NT2/D1 (cell line): ENCODE data around the gene GPATCH3.
A peak's percentile ranks its signal among the peaks of the same experiment; 100 is the strongest.

Experiments
- DNase-seq: peaks from one replicate; pipeline ENCODE4 v3.0.0-alpha.2; 2011; ENCODE audit warnings: low read depth, low spot score
- H3K27me3 ChIP-seq: 2 replicates; pipeline ENCODE4 v1.6.0; 2011; ENCODE audit warnings: mild to moderate bottlenecking; ENCODE audit not compliant: insufficient read length, insufficient read depth
- H3K36me3 ChIP-seq: 2 replicates; pipeline ENCODE4 v1.6.1; 2011; ENCODE audit warnings: mild to moderate bottlenecking, low read length, mixed read lengths; ENCODE audit not compliant: insufficient read depth, insufficient read length
- H3K4me1 ChIP-seq: 2 replicates; pipeline ENCODE4 v1.5.1; 2011; ENCODE audit not compliant: insufficient read depth, insufficient read length
- H3K4me3 ChIP-seq: 2 replicates; pipeline ENCODE4 v1.5.1; 2011; ENCODE audit warnings: low read depth; ENCODE audit not compliant: insufficient read length
- H3K9ac ChIP-seq: 2 replicates; pipeline ENCODE4 v1.6.0; 2011; ENCODE audit warnings: low read depth; ENCODE audit not compliant: insufficient read length
- H3K9me3 ChIP-seq: 2 replicates; pipeline ENCODE4 v1.5.1; 2011; ENCODE audit warnings: mild to moderate bottlenecking, low read length; ENCODE audit not compliant: insufficient read depth
- SUZ12 ChIP-seq: IDR thresholded peaks from 2 replicates; pipeline ENCODE4 v1.6.1; 2011; ENCODE audit not compliant: insufficient read length, insufficient read depth; ENCODE audit errors: extremely low read depth
- YY1 ChIP-seq: IDR thresholded peaks from 2 replicates; pipeline ENCODE4 v1.6.1; 2011; ENCODE audit not compliant: insufficient read length, insufficient read depth
- ZNF274 ChIP-seq: IDR thresholded peaks from 2 replicates; pipeline ENCODE4 v1.6.1; 2011; ENCODE audit warnings: mild to moderate bottlenecking, low read depth, low read length

Gene GPATCH3

GRCh38 chr1:26922901-26923300, 22.6 kb upstream of the GPATCH3 start:
- H3K9ac ChIP-seq = peak overlapping the region; percentile 99
- no peaks in the 10 kb centered on the region for H3K9me3 ChIP-seq

GRCh38 chr1:26922431-26922729, 22.1 kb upstream of the GPATCH3 start:
- Histone ChIP-seq H3K4me1 (no peaks in the 10 kb centered on the region), H3K27me3 (no peaks in the 10 kb centered on the region), H3K4me3 (peak overlapping the region; percentile 92), H3K9ac (peak overlapping the region; percentile 99), H3K9me3 (no peaks in the 10 kb centered on the region), H3K36me3 (peaks cover 48% of the 10 kb centered on the region)
- DNase-seq = no peak
- TF ChIP-seq SUZ12 (no peak), ZNF274 (no peak), YY1 (no peak)

More at GRCh38 chr1:26922901-26923300, 22.6 kb upstream of the GPATCH3 start:
- H3K4me1 ChIP-seq = no peaks in the 10 kb centered on the region
- no peaks in the 10 kb centered on the region for H3K27me3 ChIP-seq
- TF ChIP-seq SUZ12 = no peak
- TF ChIP-seq YY1 = no peak
- TF ChIP-seq ZNF274 = no peak
- H3K4me3 ChIP-seq = peak overlapping the region; percentile 92
- peaks cover 53% of the 10 kb centered on the region for H3K36me3 ChIP-seq
- no peak for DNase-seq

- Histone ChIP-seq H3K4me1 (no peaks in the 10 kb centered on the region), H3K27me3 (no peaks in the 10 kb centered on the region), H3K4me3 (peak within 1 kb of the TSS; percentile 92), H3K36me3 (peaks cover 42% of the 10 kb centered on the region), H3K9ac (peak within 1 kb of the TSS; percentile 99), H3K9me3 (no peaks in the 10 kb centered on the region)
- DNase-seq = peak; percentile 98
- TF ChIP-seq YY1 (no peak), ZNF274 (no peak), SUZ12 (no peak)
Measured at GRCh38 chr1:26921540-26922430, 21.5 kb upstream of the GPATCH3 start, which contains the start of gene NUDC. NUDC (plus strand) TSS chr1:26921743; CDS start chr1:26921849, 106 bp downstream.

DNA sequence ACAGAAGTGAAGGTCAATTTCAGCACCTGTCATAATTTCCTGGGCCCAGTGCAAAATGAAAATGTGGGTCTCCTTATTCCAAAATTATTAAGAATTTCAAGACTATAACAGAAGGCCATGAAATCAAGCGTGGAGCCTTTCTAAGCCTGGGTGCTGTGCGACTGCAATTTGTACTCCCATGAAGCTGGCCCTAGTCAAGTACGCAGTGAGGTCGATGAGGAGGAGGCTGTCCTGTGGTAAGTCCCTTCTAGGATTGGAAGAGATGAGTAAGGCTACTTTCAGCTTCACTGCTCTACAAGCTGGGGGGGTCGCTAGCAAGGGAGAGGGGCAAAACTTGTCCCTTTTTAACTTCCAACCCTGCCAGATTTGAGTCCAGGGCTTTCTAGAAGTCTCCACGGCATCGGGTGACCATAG, 20.9 kb upstream of the GPATCH3 start:
- TF ChIP-seq SUZ12 = no peak
- TF ChIP-seq YY1 = no peak
- TF ChIP-seq ZNF274 = no peak
- Histone ChIP-seq H3K9me3 (no peaks in the 10 kb centered on the region), H3K9ac (peak overlapping the region; percentile 50), H3K4me1 (no peaks in the 10 kb centered on the region), H3K36me3 (peaks cover 36% of the 10 kb centered on the region), H3K27me3 (no peaks in the 10 kb centered on the region), H3K4me3 (peak overlapping the region; percentile 92)
- no peak for DNase-seq

DNA sequence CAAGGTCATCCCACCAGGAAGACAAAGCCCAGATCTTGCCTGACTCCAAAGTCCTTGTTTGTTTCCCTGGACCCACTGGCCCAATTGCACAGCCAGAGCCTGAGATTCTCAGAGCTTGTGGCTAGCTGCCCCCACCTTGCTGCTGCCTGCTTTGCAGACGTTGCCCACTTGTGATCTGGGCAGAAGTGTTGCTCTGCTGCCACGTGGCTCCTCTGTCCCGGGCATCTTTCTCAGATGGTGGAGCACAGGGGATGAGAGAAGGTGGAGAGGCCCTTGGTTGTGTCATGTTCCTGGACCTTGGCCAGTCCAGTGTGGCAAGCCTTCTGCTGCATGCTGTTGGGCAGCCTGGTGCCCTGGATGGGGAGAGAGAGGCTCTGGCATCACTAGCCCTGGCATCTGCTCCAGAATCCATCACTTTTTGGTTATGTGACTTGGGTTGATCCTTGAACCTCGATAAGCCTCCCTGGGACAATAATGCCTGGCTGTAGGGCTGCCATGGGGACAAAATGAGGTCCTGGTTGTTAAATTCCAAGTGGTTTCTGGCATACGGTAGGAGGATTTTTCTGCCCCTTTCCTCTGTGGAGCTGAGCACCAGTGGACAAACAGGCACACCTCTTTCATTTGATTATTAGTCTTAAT, 15.1 kb upstream of the GPATCH3 start:
- DNase-seq = no peak
- Histone ChIP-seq H3K36me3 (no peaks in the 10 kb centered on the region), H3K9me3 (no peaks in the 10 kb centered on the region), H3K4me3 (no peak overlapping the region), H3K4me1 (peaks cover 4% of the 10 kb centered on the region), H3K9ac (no peak overlapping the region), H3K27me3 (no peaks in the 10 kb centered on the region)
- no peak for TF ChIP-seq YY1
- TF ChIP-seq ZNF274 = no peak
- no peak for TF ChIP-seq SUZ12

- H3K9me3 ChIP-seq = no peaks in the 10 kb centered on the region
- H3K4me1 ChIP-seq = peaks cover 4% of the 10 kb centered on the region
- H3K36me3 ChIP-seq = no peaks in the 10 kb centered on the region
- H3K27me3 ChIP-seq = no peaks in the 10 kb centered on the region
- H3K9ac ChIP-seq = no peak within 1 kb of the TSS
- no peak for DNase-seq
- no peak within 1 kb of the TSS for H3K4me3 ChIP-seq
- TF ChIP-seq YY1 = no peak
Measured at GRCh38 chr1:26913754-26914619, 13.7 kb upstream of the GPATCH3 start, which contains the start of gene NR0B2. NR0B2 (minus strand) TSS chr1:26913975; CDS start chr1:26913940, 35 bp downstream.

DNA sequence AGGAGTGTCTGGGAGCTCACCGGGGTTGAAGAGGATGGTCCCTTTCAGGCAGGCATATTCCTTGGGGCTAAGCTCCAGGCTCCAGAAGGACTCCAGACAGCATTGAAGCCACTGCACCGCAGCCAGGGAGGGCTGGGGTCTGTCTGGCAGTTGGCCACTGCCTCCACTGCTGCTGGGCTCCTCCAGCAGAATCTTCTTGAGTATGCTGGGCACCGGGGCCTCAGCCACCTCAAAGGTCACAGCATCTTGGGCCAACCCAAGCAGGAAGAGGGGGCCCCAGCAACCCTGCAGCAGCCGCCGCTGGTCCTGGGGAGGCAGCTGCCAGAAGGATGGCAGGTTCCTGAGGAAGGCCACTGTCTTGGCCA, 13.1 kb upstream of the GPATCH3 start:
- H3K9me3 ChIP-seq = no peaks in the 10 kb centered on the region
- no peaks in the 10 kb centered on the region for H3K27me3 ChIP-seq
- no peak for DNase-seq
- no peaks in the 10 kb centered on the region for H3K36me3 ChIP-seq
- H3K9ac ChIP-seq = no peak overlapping the region
- TF ChIP-seq YY1 (no peak), ZNF274 (no peak), SUZ12 (no peak)
- no peak overlapping the region for H3K4me3 ChIP-seq
- peaks cover 4% of the 10 kb centered on the region for H3K4me1 ChIP-seq
